Natural killer cell (primary cell): ENCODE data around the gene THBS1. TPM values are rescaled to one million over a fixed set of nuclear protein-coding genes. Genes with fewer than 3 reads are reported as not detected.

Experiments
- ATAC-seq, 3 donors: fragments of 150-1000 bp in 2 of 3; fragments of 200-7000 bp in 1 of 3; cut with Tn5 transposase; 1 replicate in 1 of 3; 2 replicates in 2 of 3; pipeline ENCODE4 v1.10.0; 2021; ENCODE audit warnings: mild to moderate bottlenecking in 2 of 3, moderate library complexity in 2 of 3
- DNase-seq, 2 donors: peaks; one replicate each; pipeline versions ENCODE4 v3.0.0 to v3.0.0-alpha.2; 2013 to 2021; ENCODE audit warnings: mixed read lengths in 1 of 2
- H3K27ac ChIP-seq: one replicate; pipeline ENCODE4 v1.5.1; 2013; ENCODE audit warnings: mild to moderate bottlenecking, low read length
- H3K27me3 ChIP-seq: one replicate; pipeline ENCODE4 v1.6.1; 2013; ENCODE audit warnings: low read length; ENCODE audit not compliant: control insufficient read depth, insufficient read depth
- H3K36me3 ChIP-seq: one replicate; pipeline ENCODE4 v1.6.1; 2013; ENCODE audit warnings: low read length; ENCODE audit not compliant: control insufficient read depth, insufficient read depth
- H3K4me1 ChIP-seq: one replicate; pipeline ENCODE4 v1.6.1; 2013; ENCODE audit warnings: low read length; ENCODE audit not compliant: control insufficient read depth, insufficient read depth
- H3K4me3 ChIP-seq: one replicate; pipeline ENCODE4 v1.5.1; 2013; ENCODE audit warnings: low read length
- H3K9me3 ChIP-seq: one replicate; pipeline ENCODE4 v1.6.1; 2013; ENCODE audit warnings: low read length; ENCODE audit not compliant: control insufficient read depth, insufficient read depth
- H3K27ac Mint-ChIP-seq, 2 donors: one replicate each; pipeline ENCODE4 v1.8.0; 2022; ENCODE audit warnings: mild to moderate bottlenecking in 2 of 2, mixed read lengths in 2 of 2, moderate library complexity in 1 of 2
- H3K27me3 Mint-ChIP-seq, 2 donors: one replicate each; pipeline ENCODE4 v1.8.0; 2022; ENCODE audit warnings: low read depth in 2 of 2, mixed read lengths in 2 of 2
- H3K36me3 Mint-ChIP-seq: one replicate; pipeline ENCODE4 v1.8.0; 2022; ENCODE audit warnings: mixed read lengths
- H3K4me1 Mint-ChIP-seq, 2 donors: one replicate each; pipeline ENCODE4 v1.8.0; 2022; ENCODE audit warnings: mixed read lengths in 2 of 2
- H3K4me3 Mint-ChIP-seq: one replicate; pipeline ENCODE4 v1.8.0; 2022; ENCODE audit warnings: mild to moderate bottlenecking, moderate library complexity, mixed read lengths
- H3K9me3 Mint-ChIP-seq, 2 donors: one replicate each; pipeline ENCODE4 v1.8.0; 2022; ENCODE audit warnings: mixed read lengths in 2 of 2
- WGBS: methylation state at CpG from one replicate; pipeline ENCODE4 v1.1.7; 2013; ENCODE audit warnings: missing lambda C conversion rate; ENCODE audit not compliant: insufficient coverage; 5-methylcytosine and 5-hydroxymethylcytosine counted together
- intact Hi-C: fragments of 100-400 bp; cut with micrococcal nuclease; formaldehyde crosslinking; loops from one replicate; pipeline ENCODE4 v1.14.2; 2022
- total RNA-seq, 4 donors: library from RNA; stranded (reverse); fragments of 120-200 nt in 1 of 4; gene quantifications; one replicate each; pipeline versions ENCODE4 v1.2.3 to v1.2.4, GENCODE V29; 2013 to 2022
- TF ChIP-seq, protein P1 (sequence below): fragments of 200-600 bp; IDR thresholded peaks from one replicate; pipeline ENCODE4 v1.8.0; 2022; ENCODE audit warnings: antibody characterized with exemption

Gene THBS1
- total RNA-seq, 3 donors from 2014 or later (not counting 1 experiment from before 2014, with no cell fraction given): 27.1 to 43.3 (median 38.3) TPM

DNA sequence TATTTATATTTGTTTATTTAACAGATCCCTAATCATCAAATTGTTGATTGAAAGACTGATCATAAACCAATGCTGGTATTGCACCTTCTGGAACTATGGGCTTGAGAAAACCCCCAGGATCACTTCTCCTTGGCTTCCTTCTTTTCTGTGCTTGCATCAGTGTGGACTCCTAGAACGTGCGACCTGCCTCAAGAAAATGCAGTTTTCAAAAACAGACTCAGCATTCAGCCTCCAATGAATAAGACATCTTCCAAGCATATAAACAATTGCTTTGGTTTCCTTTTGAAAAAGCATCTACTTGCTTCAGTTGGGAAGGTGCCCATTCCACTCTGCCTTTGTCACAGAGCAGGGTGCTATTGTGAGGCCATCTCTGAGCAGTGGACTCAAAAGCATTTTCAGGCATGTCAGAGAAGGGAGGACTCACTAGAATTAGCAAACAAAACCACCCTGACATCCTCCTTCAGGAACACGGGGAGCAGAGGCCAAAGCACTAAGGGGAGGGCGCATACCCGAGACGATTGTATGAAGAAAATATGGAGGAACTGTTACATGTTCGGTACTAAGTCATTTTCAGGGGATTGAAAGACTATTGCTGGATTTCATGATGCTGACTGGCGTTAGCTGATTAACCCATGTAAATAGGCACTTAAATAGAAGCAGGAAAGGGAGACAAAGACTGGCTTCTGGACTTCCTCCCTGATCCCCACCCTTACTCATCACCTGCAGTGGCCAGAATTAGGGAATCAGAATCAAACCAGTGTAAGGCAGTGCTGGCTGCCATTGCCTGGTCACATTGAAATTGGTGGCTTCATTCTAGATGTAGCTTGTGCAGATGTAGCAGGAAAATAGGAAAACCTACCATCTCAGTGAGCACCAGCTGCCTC is 14.7 kb downstream of the THBS1 start:
- H3K27ac ChIP-seq: no peak overlapping the region
- peaks cover 7% of the 10 kb centered on the region for H3K4me1 ChIP-seq
- WGBS: 96% methylated on average over 7 of the region's 8 CpGs
- Mint-ChIP-seq H3K9me3 (no peaks in the 10 kb centered on the region), H3K4me1 (peaks cover 13 to 25% of the 10 kb centered on the region in 2 donors), H3K27ac (no peak overlapping the region), H3K4me3 (no peak overlapping the region), H3K36me3 (peaks cover 49% of the 10 kb centered on the region), H3K27me3 (no peaks in the 10 kb centered on the region)
- H3K27me3 ChIP-seq: no peaks in the 10 kb centered on the region
- ATAC-seq: no peak
- intact Hi-C loops: no loop called here
- H3K36me3 ChIP-seq: peaks cover 13% of the 10 kb centered on the region
- no peak overlapping the region for H3K4me3 ChIP-seq
- DNase-seq: no peak
- TF ChIP-seq, protein P1, sequence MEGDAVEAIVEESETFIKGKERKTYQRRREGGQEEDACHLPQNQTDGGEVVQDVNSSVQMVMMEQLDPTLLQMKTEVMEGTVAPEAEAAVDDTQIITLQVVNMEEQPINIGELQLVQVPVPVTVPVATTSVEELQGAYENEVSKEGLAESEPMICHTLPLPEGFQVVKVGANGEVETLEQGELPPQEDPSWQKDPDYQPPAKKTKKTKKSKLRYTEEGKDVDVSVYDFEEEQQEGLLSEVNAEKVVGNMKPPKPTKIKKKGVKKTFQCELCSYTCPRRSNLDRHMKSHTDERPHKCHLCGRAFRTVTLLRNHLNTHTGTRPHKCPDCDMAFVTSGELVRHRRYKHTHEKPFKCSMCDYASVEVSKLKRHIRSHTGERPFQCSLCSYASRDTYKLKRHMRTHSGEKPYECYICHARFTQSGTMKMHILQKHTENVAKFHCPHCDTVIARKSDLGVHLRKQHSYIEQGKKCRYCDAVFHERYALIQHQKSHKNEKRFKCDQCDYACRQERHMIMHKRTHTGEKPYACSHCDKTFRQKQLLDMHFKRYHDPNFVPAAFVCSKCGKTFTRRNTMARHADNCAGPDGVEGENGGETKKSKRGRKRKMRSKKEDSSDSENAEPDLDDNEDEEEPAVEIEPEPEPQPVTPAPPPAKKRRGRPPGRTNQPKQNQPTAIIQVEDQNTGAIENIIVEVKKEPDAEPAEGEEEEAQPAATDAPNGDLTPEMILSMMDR: no peak
- no peaks in the 10 kb centered on the region for H3K9me3 ChIP-seq

DNA sequence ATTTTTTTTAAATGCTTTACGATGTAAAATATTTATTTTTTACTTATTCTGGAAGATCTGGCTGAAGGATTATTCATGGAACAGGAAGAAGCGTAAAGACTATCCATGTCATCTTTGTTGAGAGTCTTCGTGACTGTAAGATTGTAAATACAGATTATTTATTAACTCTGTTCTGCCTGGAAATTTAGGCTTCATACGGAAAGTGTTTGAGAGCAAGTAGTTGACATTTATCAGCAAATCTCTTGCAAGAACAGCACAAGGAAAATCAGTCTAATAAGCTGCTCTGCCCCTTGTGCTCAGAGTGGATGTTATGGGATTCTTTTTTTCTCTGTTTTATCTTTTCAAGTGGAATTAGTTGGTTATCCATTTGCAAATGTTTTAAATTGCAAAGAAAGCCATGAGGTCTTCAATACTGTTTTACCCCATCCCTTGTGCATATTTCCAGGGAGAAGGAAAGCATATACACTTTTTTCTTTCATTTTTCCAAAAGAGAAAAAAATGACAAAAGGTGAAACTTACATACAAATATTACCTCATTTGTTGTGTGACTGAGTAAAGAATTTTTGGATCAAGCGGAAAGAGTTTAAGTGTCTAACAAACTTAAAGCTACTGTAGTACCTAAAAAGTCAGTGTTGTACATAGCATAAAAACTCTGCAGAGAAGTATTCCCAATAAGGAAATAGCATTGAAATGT is 15.6 kb downstream of the THBS1 start:
- no peak overlapping the region for H3K27ac ChIP-seq
- Mint-ChIP-seq H3K4me3 (no peak overlapping the region), H3K36me3 (peaks cover 39% of the 10 kb centered on the region), H3K4me1 (peaks cover 18 to 34% of the 10 kb centered on the region in 2 donors), H3K9me3 (no peaks in the 10 kb centered on the region), H3K27me3 (no peaks in the 10 kb centered on the region), H3K27ac (no peak overlapping the region)
- ATAC-seq: no peak
- intact Hi-C loops: no loop called here
- TF ChIP-seq, protein P1: no peak
- peaks cover 9% of the 10 kb centered on the region for H3K36me3 ChIP-seq
- H3K4me1 ChIP-seq: peaks cover 7% of the 10 kb centered on the region
- WGBS: 100% methylated on average over 3 of the region's 5 CpGs
- DNase-seq: no peak
- no peaks in the 10 kb centered on the region for H3K9me3 ChIP-seq
- no peak overlapping the region for H3K4me3 ChIP-seq
- H3K27me3 ChIP-seq: no peaks in the 10 kb centered on the region

DNA sequence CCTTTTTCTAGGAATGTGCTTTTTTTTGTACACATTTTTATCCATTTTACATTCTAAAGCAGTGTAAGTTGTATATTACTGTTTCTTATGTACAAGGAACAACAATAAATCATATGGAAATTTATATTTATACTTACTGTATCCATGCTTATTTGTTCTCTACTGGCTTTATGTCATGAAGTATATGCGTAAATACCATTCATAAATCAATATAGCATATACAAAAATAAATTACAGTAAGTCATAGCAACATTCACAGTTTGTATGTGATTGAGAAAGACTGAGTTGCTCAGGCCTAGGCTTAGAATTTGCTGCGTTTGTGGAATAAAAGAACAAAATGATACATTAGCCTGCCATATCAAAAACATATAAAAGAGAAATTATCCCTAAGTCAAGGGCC is 16.5 kb downstream of the THBS1 start:
- no peak overlapping the region for H3K4me3 ChIP-seq
- DNase-seq (no peak), ATAC-seq (no peak)
- H3K9me3 ChIP-seq: no peaks in the 10 kb centered on the region
- peaks cover 7% of the 10 kb centered on the region for H3K4me1 ChIP-seq
- peaks cover 32% of the 10 kb centered on the region for H3K36me3 Mint-ChIP-seq
- intact Hi-C loops: no loop called here
- H3K27me3 Mint-ChIP-seq: no peaks in the 10 kb centered on the region
- no peaks in the 10 kb centered on the region for H3K27me3 ChIP-seq
- H3K36me3 ChIP-seq: peaks cover 7% of the 10 kb centered on the region
- peaks cover 18 to 34% of the 10 kb centered on the region in 2 donors for H3K4me1 Mint-ChIP-seq
- no peak overlapping the region for H3K4me3 Mint-ChIP-seq
- WGBS: no CpG with 5 or more reads among the region's 2 CpGs
- TF ChIP-seq, protein P1: no peak
- H3K9me3 Mint-ChIP-seq: no peaks in the 10 kb centered on the region
- no peak overlapping the region for H3K27ac ChIP-seq
- peak overlapping the region in 1 of 2 donors; percentile 42 for H3K27ac Mint-ChIP-seq
